ENCODE measurements around the gene TCP1.
A peak's percentile ranks its signal among the peaks of the same experiment; 100 is the strongest.

Gene TCP1

GRCh38 chr6:159789377-159790148 lies at the start of gene TCP1:
TCP1 (minus strand) TSS chr6:159789602; CDS start chr6:159789468, 134 bp downstream.
- Histone ChIP-seq H3K4me1 (ENCODE audit: low read length) (0 out of 2 replicates have a peak, but pooled peaks cover 4% of the 10 kb centered on the region), H3K9me3 (replicated peaks; ENCODE audit: insufficient read depth, low read length) (no peaks in the 10 kb centered on the region), H3K4me3 (ENCODE audit: low read length) (peak within 1 kb of the TSS; percentile 77), H3K27ac (ENCODE audit: low read length) (peak within 1 kb of the TSS; percentile 72; the same call in 1 of the 2 replicates), H3K79me2 (ENCODE audit: low read length) (peaks cover 87% of the 10 kb centered on the region), H3F3A (ENCODE audit: insufficient read depth, low read length) (peaks cover 9% of the 10 kb centered on the region; the same call in 1 of the 2 replicates), H3K27me3 (replicated peaks; ENCODE audit: insufficient read depth, low read length) (no peaks in the 10 kb centered on the region), H4K20me1 (ENCODE audit: insufficient read depth, low read length) (no peaks in the 10 kb centered on the region), H3K4me2 (ENCODE audit: low read depth, low read length) (peak within 1 kb of the TSS; percentile 71; the same call in 1 of the 2 replicates), H2AFZ (ENCODE audit: low read length) (peak within 1 kb of the TSS; percentile 84), H3K9me2 (replicated peaks; ENCODE audit: insufficient read depth, low read length) (no peaks in the 10 kb centered on the region), H3K9ac (ENCODE audit: low read length) (peak within 1 kb of the TSS; percentile 78), H3K36me3 (replicated peaks; ENCODE audit: insufficient read depth, low read length) (no peaks in the 10 kb centered on the region; the same call in 1 of the 2 replicates)
- TF ChIP-seq EZH2 (optimal IDR thresholded peaks at IDR 0.05; ENCODE audit: low read depth, low read length) (no peak), CTCF (IDR thresholded peaks at IDR 0.05; ENCODE audit: low read length) (no peak), EZH2phosphoT487 (IDR thresholded peaks at IDR 0.05; ENCODE audit: low read length) (no peak)
- DNase-seq, result peak; percentile 97

DNA sequence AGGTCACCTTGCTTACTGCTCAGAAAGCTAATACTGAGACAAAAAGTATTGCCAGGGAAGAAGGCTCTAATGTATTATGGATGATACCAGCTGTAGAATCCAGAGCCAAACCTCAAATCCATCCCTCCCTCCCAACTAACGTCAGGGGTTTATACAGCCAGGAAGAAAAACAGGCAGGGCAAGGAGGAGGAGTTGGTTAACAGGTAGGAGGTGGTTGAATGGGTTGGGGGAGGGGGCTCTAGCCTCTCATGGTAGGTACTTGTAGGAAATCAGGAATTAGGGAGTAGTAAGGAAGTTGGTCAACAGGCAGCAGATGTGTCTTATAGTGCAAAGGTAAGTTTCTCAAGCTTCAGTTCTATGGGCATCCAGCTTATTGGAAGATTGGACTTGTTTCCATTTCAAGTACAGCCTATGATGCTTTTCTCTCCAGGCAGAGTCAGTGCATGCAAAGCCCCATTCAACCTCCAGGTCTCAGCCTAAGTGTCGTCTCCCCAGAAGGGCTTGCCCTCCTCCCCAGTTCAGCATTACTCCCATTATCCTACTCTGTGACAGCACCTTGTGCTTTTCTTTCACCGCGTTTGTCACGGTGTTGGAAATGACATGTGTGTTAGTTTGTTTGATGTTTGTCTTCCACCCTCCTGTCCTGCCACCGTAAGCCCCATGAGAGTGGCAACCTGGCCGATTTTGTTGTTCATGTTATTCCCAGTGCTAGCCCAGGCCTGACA lies 48.8 kb upstream of the TCP1 start:
- Histone ChIP-seq H3K27ac (ENCODE audit: low read length) (no peak overlapping the region), H3K9me3 (replicated peaks; ENCODE audit: insufficient read depth, low read length) (no peaks in the 10 kb centered on the region), H2AFZ (ENCODE audit: low read length) (no peak overlapping the region), H3K4me1 (ENCODE audit: low read length) (no peaks in the 10 kb centered on the region), H3F3A (ENCODE audit: insufficient read depth, low read length) (no peaks in the 10 kb centered on the region), H3K9ac (ENCODE audit: low read length) (no peak overlapping the region), H4K20me1 (ENCODE audit: insufficient read depth, low read length) (no peaks in the 10 kb centered on the region), H3K4me2 (ENCODE audit: low read depth, low read length) (no peak overlapping the region), H3K27me3 (replicated peaks; ENCODE audit: insufficient read depth, low read length) (no peaks in the 10 kb centered on the region), H3K79me2 (ENCODE audit: low read length) (no peaks in the 10 kb centered on the region), H3K4me3 (ENCODE audit: low read length) (no peak overlapping the region), H3K36me3 (replicated peaks; ENCODE audit: insufficient read depth, low read length) (no peaks in the 10 kb centered on the region), H3K9me2 (replicated peaks; ENCODE audit: insufficient read depth, low read length) (no peaks in the 10 kb centered on the region)
- DNase-seq, result no peak
- TF ChIP-seq EZH2 (optimal IDR thresholded peaks at IDR 0.05; ENCODE audit: low read depth, low read length) (no peak), CTCF (IDR thresholded peaks at IDR 0.05; ENCODE audit: low read length) (no peak)

GRCh38 chr6:159837511-159837910 lies 48.1 kb upstream of the TCP1 start:
- no peaks in the 10 kb centered on the region for H3K9me2 ChIP-seq (replicated peaks; ENCODE audit: insufficient read depth, low read length)
- H3K4me2 ChIP-seq (ENCODE audit: low read depth, low read length), result no peak overlapping the region
- no peaks in the 10 kb centered on the region for H3F3A ChIP-seq (ENCODE audit: insufficient read depth, low read length)
- no peak overlapping the region for H3K9ac ChIP-seq (ENCODE audit: low read length)
- H3K79me2 ChIP-seq (ENCODE audit: low read length), result no peaks in the 10 kb centered on the region
- no peaks in the 10 kb centered on the region for H3K9me3 ChIP-seq (replicated peaks; ENCODE audit: insufficient read depth, low read length)
- no peaks in the 10 kb centered on the region for H3K4me1 ChIP-seq (ENCODE audit: low read length)
- no peaks in the 10 kb centered on the region for H4K20me1 ChIP-seq (ENCODE audit: insufficient read depth, low read length)
- no peak for DNase-seq
- no peak overlapping the region for H2AFZ ChIP-seq (ENCODE audit: low read length)
- H3K27me3 ChIP-seq (replicated peaks; ENCODE audit: insufficient read depth, low read length), result no peaks in the 10 kb centered on the region
- no peak for TF ChIP-seq CTCF (IDR thresholded peaks at IDR 0.05; ENCODE audit: low read length)
- H3K4me3 ChIP-seq (ENCODE audit: low read length), result no peak overlapping the region
- no peaks in the 10 kb centered on the region for H3K36me3 ChIP-seq (replicated peaks; ENCODE audit: insufficient read depth, low read length)
- H3K27ac ChIP-seq (ENCODE audit: low read length), result no peak overlapping the region
